Activated naive CD4-positive, alpha-beta T cell treated with anti-CD3 and anti-CD28 coated beads, Interleukin-2, amount 50 U/mL, for 72 hours (primary cell): ENCODE data around the gene RNF115. TPM values are rescaled to one million over a fixed set of nuclear protein-coding genes. Genes with fewer than 3 reads are reported as not detected.

Source experiments
- ATAC-seq, 2 donors: fragments of 150-1000 bp; cut with Tn5 transposase; 2 replicates each; pipeline ENCODE4 v1.10.0; 2021; ENCODE audit warnings: mild to moderate bottlenecking in 2 of 2, moderate library complexity in 2 of 2
- DNase-seq, 2 donors: peaks; one replicate each; pipeline ENCODE4 v3.0.0; 2021 to 2022; ENCODE audit warnings: low spot score in 2 of 2
- H3K27ac Mint-ChIP-seq, 2 donors: one replicate each; pipeline ENCODE4 v1.8.0; 2022; ENCODE audit warnings: mild to moderate bottlenecking in 2 of 2, mixed read lengths in 2 of 2
- H3K36me3 Mint-ChIP-seq, 2 donors: one replicate each; pipeline ENCODE4 v1.8.0; 2022; ENCODE audit warnings: mixed read lengths in 2 of 2
- H3K9me3 Mint-ChIP-seq, 2 donors: one replicate each; pipeline ENCODE4 v1.8.0; 2022; ENCODE audit warnings: mixed read lengths in 2 of 2
- total RNA-seq, 2 donors: library from RNA; stranded (reverse); gene quantifications; one replicate each; pipeline ENCODE4 v1.2.3, GENCODE V29; 2022

RNF115 gene
- total RNA-seq, 2 donors from 2014 or later: 10.7 to 12.6 TPM

DNA sequence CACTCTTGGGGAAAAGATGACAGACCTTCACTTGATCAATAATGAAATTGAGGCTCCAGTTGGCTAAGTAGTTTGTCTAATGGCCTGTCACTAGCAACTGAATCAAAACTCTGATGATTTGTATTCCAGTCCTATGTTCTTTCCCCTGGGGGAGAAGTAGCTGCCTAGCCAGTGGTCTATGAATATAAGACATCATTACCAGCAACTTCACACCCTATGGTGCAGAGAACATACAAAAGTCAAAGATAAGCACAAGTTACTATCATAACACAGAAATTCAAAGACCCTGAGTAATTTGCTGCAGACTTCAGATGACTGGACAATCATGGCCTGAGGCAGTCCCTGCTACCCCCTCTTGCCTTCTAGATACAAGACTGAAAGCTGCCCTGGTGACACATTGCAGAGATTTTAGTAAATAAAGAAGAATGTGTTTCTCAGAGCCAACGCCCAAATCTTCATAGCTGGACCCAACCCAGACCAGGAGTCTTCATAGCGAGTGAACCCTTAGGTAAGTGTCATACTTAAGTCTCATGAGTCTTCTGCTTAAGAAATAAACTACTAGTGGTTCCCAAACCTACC is 117.7 kb downstream of the RNF115 start:
- Mint-ChIP-seq H3K36me3 (no peaks in the 10 kb centered on the region), H3K9me3 (no peaks in the 10 kb centered on the region), H3K27ac (no peak overlapping the region)
- ATAC-seq (no peak), DNase-seq (no peak)

- no peak for ATAC-seq
- H3K36me3 Mint-ChIP-seq: no peaks in the 10 kb centered on the region
- no peaks in the 10 kb centered on the region for H3K9me3 Mint-ChIP-seq
- DNase-seq: no peak
- no peak overlapping the region for H3K27ac Mint-ChIP-seq
Measured at GRCh38 chr1:145705622-145706021, 118.3 kb downstream of the RNF115 start.

DNA sequence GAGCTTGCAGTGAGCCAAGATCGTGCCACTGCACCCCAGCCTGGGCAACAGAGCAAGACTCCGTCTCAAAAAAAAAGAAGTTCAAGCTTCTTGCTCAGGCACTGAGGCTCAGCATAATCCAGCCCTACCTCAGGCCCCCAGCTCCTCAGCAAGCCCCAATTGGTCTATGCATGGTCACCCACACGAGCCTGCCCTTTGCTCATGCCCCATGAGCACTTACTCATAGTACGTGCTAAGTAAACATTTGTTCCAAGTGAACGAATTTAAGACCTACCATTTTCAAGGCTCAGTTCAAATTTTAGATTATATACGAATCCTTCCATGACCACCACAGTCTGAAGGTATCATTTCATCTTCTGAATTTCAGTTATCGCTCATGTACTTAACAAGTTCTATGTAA is 121.1 kb downstream of the RNF115 start:
- no peaks in the 10 kb centered on the region for H3K36me3 Mint-ChIP-seq
- H3K27ac Mint-ChIP-seq: no peak overlapping the region
- DNase-seq (no peak), ATAC-seq (no peak)
- no peaks in the 10 kb centered on the region for H3K9me3 Mint-ChIP-seq

DNA sequence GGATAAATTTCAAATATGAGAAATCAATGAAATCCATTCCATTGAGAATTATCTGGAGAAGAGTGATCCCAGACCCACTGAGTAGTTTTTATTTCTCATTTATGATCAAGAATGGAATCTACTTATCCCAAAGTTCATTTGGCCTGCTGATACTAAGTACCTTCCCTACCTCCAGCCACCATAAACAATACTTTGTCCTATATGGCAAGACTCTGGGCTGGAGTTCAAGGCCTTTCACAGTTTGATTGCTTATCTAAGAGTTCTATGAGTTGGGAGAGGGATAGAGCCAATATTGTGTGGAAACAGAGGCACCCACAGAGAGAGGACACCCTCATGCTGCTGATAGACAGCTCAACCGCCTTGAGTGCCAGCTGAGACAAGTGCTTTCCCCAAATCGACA is 121.8 kb downstream of the RNF115 start:
- H3K9me3 Mint-ChIP-seq: no peaks in the 10 kb centered on the region
- no peak overlapping the region for H3K27ac Mint-ChIP-seq
- no peaks in the 10 kb centered on the region for H3K36me3 Mint-ChIP-seq
- DNase-seq (no peak), ATAC-seq (no peak)

DNA sequence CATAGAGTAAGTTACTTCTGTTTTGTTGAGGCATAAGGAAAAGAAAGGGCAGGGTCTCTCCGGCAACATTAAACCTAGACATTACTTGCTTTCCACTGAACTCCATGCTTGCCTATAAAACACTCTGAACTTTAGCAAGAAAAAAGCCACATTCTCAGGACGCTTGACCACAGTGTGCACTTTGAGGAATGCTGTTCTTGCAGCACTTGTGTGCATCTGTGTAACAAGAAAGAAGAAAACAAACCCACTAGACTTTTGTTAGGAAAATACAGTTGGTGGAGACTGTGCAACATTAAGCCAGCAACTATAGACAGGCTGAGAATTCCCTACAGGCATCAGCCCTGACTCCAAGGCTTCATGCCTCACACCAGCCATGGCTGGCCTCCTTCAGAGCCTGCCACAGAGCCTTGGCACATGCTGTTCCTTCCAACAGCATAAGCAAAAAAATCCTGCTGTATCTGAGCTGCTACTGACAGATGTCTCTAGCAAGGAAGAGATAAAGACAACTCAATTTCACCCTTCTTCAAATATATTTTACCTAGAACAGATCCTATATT is 122.5 kb downstream of the RNF115 start:
- no peak for DNase-seq
- ATAC-seq: no peak
- H3K36me3 Mint-ChIP-seq: no peaks in the 10 kb centered on the region
- no peak overlapping the region for H3K27ac Mint-ChIP-seq
- H3K9me3 Mint-ChIP-seq: no peaks in the 10 kb centered on the region

- DNase-seq: no peak
- Mint-ChIP-seq H3K27ac (no peak overlapping the region), H3K9me3 (no peaks in the 10 kb centered on the region), H3K36me3 (no peaks in the 10 kb centered on the region)
- no peak for ATAC-seq
Measured at GRCh38 chr1:145696630-145696960, 127.3 kb downstream of the RNF115 start.

DNA sequence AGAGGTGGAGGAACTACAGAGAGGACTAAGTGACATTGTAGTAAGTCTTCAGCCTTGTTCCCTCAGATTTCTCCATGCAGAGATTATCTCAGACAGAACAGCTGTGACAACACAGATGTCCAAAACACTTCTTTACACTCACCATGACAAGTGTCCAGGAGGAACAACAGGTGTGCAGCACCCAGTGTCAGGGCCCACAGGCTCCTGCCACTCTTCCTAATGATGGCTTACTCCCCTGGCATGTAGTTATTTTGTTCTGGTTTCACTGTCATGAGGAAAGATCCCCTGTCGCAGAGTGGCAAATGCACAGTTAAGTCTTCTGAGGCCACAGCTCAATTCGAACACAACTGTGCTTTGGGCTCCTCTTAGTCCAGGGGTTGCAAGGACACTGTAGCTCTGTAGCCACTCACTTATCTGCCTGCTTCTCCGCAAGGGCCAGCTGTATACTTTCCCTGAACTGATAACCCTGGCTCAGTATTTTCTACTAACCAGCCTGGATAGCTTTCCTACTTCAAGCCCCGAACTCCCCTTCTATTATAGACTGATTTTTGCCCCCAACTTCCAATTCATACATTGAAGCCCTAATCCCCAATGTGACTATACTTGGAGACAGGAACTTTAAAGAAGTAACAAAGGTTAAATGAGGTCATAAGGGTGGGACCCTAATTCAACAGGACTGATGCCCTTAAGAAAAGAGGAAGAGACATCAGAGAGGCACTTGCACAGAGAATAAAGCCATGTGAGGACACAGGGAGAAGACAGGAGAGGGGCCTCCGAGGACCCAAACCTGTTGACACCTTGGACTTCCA is 127.9 kb downstream of the RNF115 start:
- H3K9me3 Mint-ChIP-seq: no peaks in the 10 kb centered on the region
- H3K36me3 Mint-ChIP-seq: no peaks in the 10 kb centered on the region
- no peak for ATAC-seq
- no peak overlapping the region for H3K27ac Mint-ChIP-seq
- DNase-seq: no peak

DNA sequence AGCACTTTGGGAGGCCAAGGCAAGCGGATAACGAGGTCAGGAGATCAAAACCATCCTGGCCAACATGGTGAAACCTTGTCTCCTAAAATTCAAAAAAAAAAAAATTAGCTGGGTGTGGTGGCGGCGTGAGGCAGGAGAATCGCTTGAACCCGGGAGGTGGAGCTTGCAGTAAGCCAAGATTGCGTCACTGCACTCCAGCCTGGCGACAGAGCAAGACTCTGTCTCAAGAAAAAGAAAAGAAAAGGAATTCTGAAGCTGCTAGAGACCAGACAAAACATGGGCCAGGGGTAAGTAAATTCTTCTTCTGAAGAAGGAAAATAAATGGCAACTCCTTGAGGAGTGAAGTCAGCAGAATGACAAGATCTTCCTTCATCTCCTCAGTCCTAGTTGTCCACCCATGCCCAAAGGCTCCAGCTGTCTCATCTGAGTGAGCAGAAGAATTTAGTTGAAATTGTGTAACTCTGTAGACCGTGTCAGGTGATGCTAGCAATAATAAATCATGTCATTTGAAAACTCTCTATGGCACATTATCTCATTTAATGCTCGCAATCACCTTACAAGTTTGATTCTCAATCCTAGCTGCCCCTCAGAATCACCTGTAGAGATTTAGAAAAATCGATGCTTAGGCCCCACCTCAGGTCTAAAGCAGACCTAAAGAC is 131.0 kb downstream of the RNF115 start:
- Mint-ChIP-seq H3K27ac (no peak overlapping the region), H3K36me3 (no peaks in the 10 kb centered on the region), H3K9me3 (no peaks in the 10 kb centered on the region)
- DNase-seq (no peak), ATAC-seq (no peak)

GRCh38 chr1:145690587-145691558 is 133.0 kb downstream of the RNF115 start:
- Mint-ChIP-seq H3K36me3 (no peaks in the 10 kb centered on the region), H3K27ac (peak overlapping the region in 1 of 2 donors; percentile 44)
- peak; percentile 94 to 98 for ATAC-seq

GRCh38 chr1:145689922-145690321 is 134.0 kb downstream of the RNF115 start:
- H3K27ac Mint-ChIP-seq: peak overlapping the region in 1 of 2 donors; percentile 44
- no peaks in the 10 kb centered on the region for H3K36me3 Mint-ChIP-seq
- ATAC-seq (no peak), DNase-seq (no peak)
- H3K9me3 Mint-ChIP-seq: no peaks in the 10 kb centered on the region

More at GRCh38 chr1:145690587-145691558, 133.0 kb downstream of the RNF115 start:
- H3K9me3 Mint-ChIP-seq: no peaks in the 10 kb centered on the region
- DNase-seq: peak in 1 of 2 donors; percentile 31

GRCh38 chr1:145688924-145689323 is 135.0 kb downstream of the RNF115 start:
- H3K27ac Mint-ChIP-seq: peak overlapping the region in 1 of 2 donors; percentile 44
- DNase-seq: no peak

More at GRCh38 chr1:145688924-145689323, 135.0 kb downstream of the RNF115 start:
- Mint-ChIP-seq H3K9me3 (no peaks in the 10 kb centered on the region), H3K36me3 (no peaks in the 10 kb centered on the region)
- ATAC-seq: no peak

Other genes with a start within 250 kb of the RNF115 start
- gene GPR89A, start 216.1 kb downstream of the RNF115 start, total RNA-seq: 10 to 100 TPM; 21.4 to 31.3 TPM
- not detected for gene PDZK1, start 116.7 kb downstream of the RNF115 start, total RNA-seq
- gene CD160, start 104.6 kb downstream of the RNF115 start, total RNA-seq: under 1 TPM in 1 of 2 donors, not detected in 1; 0.64 TPM
- 10 to 100 TPM; 15.1 to 26.2 TPM for gene POLR3C, start 105 bp upstream of the RNF115 start, total RNA-seq
- 1 to 10 TPM; 2.6 to 3.9 TPM for gene NUDT17, start 21.5 kb upstream of the RNF115 start, total RNA-seq
- gene PIAS3, start 35.0 kb upstream of the RNF115 start, total RNA-seq: 10 to 100 TPM; 28.6 to 33.5 TPM
- gene ANKRD35, start 61.8 kb upstream of the RNF115 start, total RNA-seq: under 1 TPM; 0.50 to 0.53 TPM
- 1 to 10 TPM; 1.0 to 1.5 TPM for gene ITGA10, start 86.0 kb upstream of the RNF115 start, total RNA-seq
- 10 to 100 TPM; 17.9 to 36.1 TPM for gene PEX11B, start 94.6 kb upstream of the RNF115 start, total RNA-seq
- 100 to 1,000 TPM; 254 to 286 TPM for gene RBM8A, start 103.4 kb upstream of the RNF115 start, total RNA-seq
- gene LIX1L, start 133.9 kb upstream of the RNF115 start, total RNA-seq: 10 to 100 TPM; 47.9 to 50.1 TPM
- 1 to 10 TPM; 5.4 to 9.1 TPM for gene ANKRD34A, start 140.5 kb upstream of the RNF115 start, total RNA-seq
- gene POLR3GL, start 140.6 kb upstream of the RNF115 start, total RNA-seq: 10 to 100 TPM; 22.0 to 31.9 TPM
- 100 to 1,000 TPM in 1 of 2 donors, 10 to 100 TPM in 1; 67.9 to 120 TPM for gene TXNIP, start 172.5 kb upstream of the RNF115 start, total RNA-seq
- not detected for gene HJV, start 197.6 kb upstream of the RNF115 start, total RNA-seq